PC-9 (cell line): ENCODE data around the gene VAC14. TPM values are rescaled to one million over a fixed set of nuclear protein-coding genes. Genes with fewer than 3 reads are reported as not detected.

Experiments
- BruUV-seq: library from RNA; stranded (reverse); fragments of 400-500 nt; replicated peaks from 2 replicates; lab custom pipeline; 2021; lab: Mats Ljungman, UMichigan
- CTCF ChIA-PET: fragments of 300-600 bp; sonication (Branson Sonifier 250); formaldehyde crosslinking; loops from one replicate; lab custom pipeline; 2022; ENCODE audit warnings: antibody characterized with exemption; lab: Charles Lee
- POLR2A ChIA-PET: fragments of 300-600 bp; sonication (Branson Sonifier 250); formaldehyde crosslinking; loops from one replicate; lab custom pipeline; 2022; ENCODE audit warnings: antibody characterized with exemption; ENCODE audit not compliant: unreplicated experiment; lab: Charles Lee
- DNase-seq, 2 experiments: peaks; one replicate each; pipeline versions ENCODE4 v3.0.0 to v3.0.0-alpha.2; 2015 to 2022; ENCODE audit warnings: mixed read lengths in 1 of 2
- H2AFZ ChIP-seq: fragments of 200-600 bp; sonication (generic); 2 replicates; pipeline ENCODE4 v1.8.1; 2017; ENCODE audit warnings: antibody characterized with exemption
- H3F3A ChIP-seq: fragments of 200-600 bp; sonication (generic); 2 replicates; pipeline ENCODE4 v1.8.1; 2017; ENCODE audit warnings: antibody characterized with exemption, mild to moderate bottlenecking, low read depth; ENCODE audit not compliant: insufficient read depth
- H3K27ac ChIP-seq: fragments of 200-600 bp; sonication (generic); 2 replicates; pipeline ENCODE4 v1.6.1; 2016; ENCODE audit warnings: mixed run types
- H3K27me3 ChIP-seq: fragments of 200-600 bp; sonication (generic); 2 replicates; pipeline ENCODE4 v1.6.1; 2016; ENCODE audit warnings: low read depth, mixed run types; ENCODE audit not compliant: insufficient read depth
- H3K36me3 ChIP-seq: fragments of 200-600 bp; sonication (generic); 2 replicates; pipeline ENCODE4 v1.6.1; 2016; ENCODE audit warnings: low read depth, mixed run types
- H3K4me1 ChIP-seq: fragments of 200-600 bp; sonication (generic); replicated peaks from 2 replicates; pipeline ENCODE4 v1.6.1; 2016; ENCODE audit warnings: mixed run types; ENCODE audit not compliant: insufficient read depth
- H3K4me2 ChIP-seq: fragments of 200-600 bp; sonication (generic); 2 replicates; pipeline ENCODE4 v1.6.1; 2017; ENCODE audit warnings: mixed run types
- H3K4me3 ChIP-seq: fragments of 200-600 bp; sonication (generic); 2 replicates; pipeline ENCODE4 v1.6.1; 2016; ENCODE audit warnings: mixed run types
- H3K79me2 ChIP-seq: fragments of 200-600 bp; sonication (generic); 2 replicates; pipeline ENCODE4 v1.6.1; 2017; ENCODE audit warnings: low read depth, mixed run types
- H3K9me2 ChIP-seq: fragments of 200-600 bp; sonication (generic); 2 replicates; pipeline ENCODE4 v1.8.1; 2017; ENCODE audit warnings: mild to moderate bottlenecking; ENCODE audit not compliant: insufficient read depth
- H3K9me3 ChIP-seq: fragments of 200-600 bp; sonication (generic); 2 replicates; pipeline ENCODE4 v1.8.1; 2016; ENCODE audit warnings: low read depth; ENCODE audit not compliant: insufficient read depth
- H4K20me1 ChIP-seq: fragments of 200-600 bp; sonication (generic); 2 replicates; pipeline ENCODE4 v1.8.1; 2017; ENCODE audit not compliant: insufficient read depth
- CTCF ChIP-seq: fragments of 200-600 bp; sonication (generic); conservative IDR thresholded peaks from 2 replicates; pipeline ENCODE4 v1.6.1; 2017; ENCODE audit warnings: mixed run types, antibody characterized with exemption, mild to moderate bottlenecking, moderate library complexity
- EZH2 ChIP-seq: fragments of 200-600 bp; sonication (generic); IDR thresholded peaks from 2 replicates; pipeline ENCODE4 v1.8.0; 2017; ENCODE audit warnings: antibody characterized with exemption, low read depth
- intact Hi-C: fragments of 100-400 bp; cut with micrococcal nuclease; formaldehyde crosslinking; loops from one replicate; pipeline ENCODE4 v1.10.0; 2022; ENCODE audit not compliant: unreplicated experiment
- total RNA-seq: library from RNA; stranded (reverse); gene quantifications from 2 replicates; pipeline ENCODE4 v1.2.3, GENCODE V29; 2021

VAC14 gene
- total RNA-seq, 1 experiment from 2014 or later, result 46.8 TPM

GRCh38 chr16:70713342-70713741 lies 87.6 kb downstream of the VAC14 start:
- BruUV-seq, result no TSS peak
- TF ChIP-seq EZH2, result no peak
- TF ChIP-seq CTCF, result no peak
- Histone ChIP-seq H3F3A (peaks cover 16% of the 10 kb centered on the region), H3K27ac (no peak overlapping the region), H3K4me2 (no peak overlapping the region), H4K20me1 (no peaks in the 10 kb centered on the region), H3K79me2 (no peaks in the 10 kb centered on the region; the same call in 1 of the 2 replicates), H3K9me3 (no peaks in the 10 kb centered on the region), H3K27me3 (no peaks in the 10 kb centered on the region), H2AFZ (no peak overlapping the region), H3K4me3 (no peak overlapping the region), H3K4me1 (peaks cover 30% of the 10 kb centered on the region), H3K36me3 (no peaks in the 10 kb centered on the region), H3K9me2 (no peaks in the 10 kb centered on the region)
- POLR2A ChIA-PET, result no interaction called here
- DNase-seq, result no peak
- intact Hi-C loops, result no loop called here
- CTCF ChIA-PET, result no interaction called here

GRCh38 chr16:70712942-70713341 lies 88.0 kb downstream of the VAC14 start:
- H3K4me2 ChIP-seq, result no peak overlapping the region

GRCh38 chr16:70712359-70712758 lies 88.6 kb downstream of the VAC14 start:
- Histone ChIP-seq H3K27me3 (no peaks in the 10 kb centered on the region), H3K79me2 (no peaks in the 10 kb centered on the region; the same call in 1 of the 2 replicates), H3K4me2 (no peak overlapping the region), H3K9me2 (no peaks in the 10 kb centered on the region), H3K27ac (no peak overlapping the region), H3K4me1 (peaks cover 40% of the 10 kb centered on the region), H3K36me3 (no peaks in the 10 kb centered on the region), H2AFZ (no peak overlapping the region), H4K20me1 (no peaks in the 10 kb centered on the region), H3K4me3 (no peak overlapping the region), H3F3A (peaks cover 26% of the 10 kb centered on the region), H3K9me3 (no peaks in the 10 kb centered on the region)
- TF ChIP-seq EZH2 (no peak), CTCF (no peak)
- DNase-seq, result no peak
- ChIA-PET CTCF (no interaction called here), POLR2A (no interaction called here)
- intact Hi-C loops, result no loop called here
- BruUV-seq, result no TSS peak

More at GRCh38 chr16:70712942-70713341, 88.0 kb downstream of the VAC14 start:
- Histone ChIP-seq H3K27me3 (no peaks in the 10 kb centered on the region), H3K27ac (no peak overlapping the region), H3F3A (peaks cover 20% of the 10 kb centered on the region), H3K4me3 (no peak overlapping the region), H2AFZ (no peak overlapping the region), H3K36me3 (no peaks in the 10 kb centered on the region), H3K9me2 (no peaks in the 10 kb centered on the region), H3K4me1 (peaks cover 34% of the 10 kb centered on the region), H3K9me3 (no peaks in the 10 kb centered on the region), H4K20me1 (no peaks in the 10 kb centered on the region), H3K79me2 (no peaks in the 10 kb centered on the region; the same call in 1 of the 2 replicates)
- no TSS peak for BruUV-seq
- intact Hi-C loops, result no loop called here
- ChIA-PET POLR2A (no interaction called here), CTCF (no interaction called here)
- TF ChIP-seq EZH2 (no peak), CTCF (no peak)
- DNase-seq, result no peak
